HepG2 (cell line): ENCODE measurements around the gene TAS1R3. TPM values are rescaled to one million over a fixed set of nuclear protein-coding genes. Genes with fewer than 3 reads are reported as not detected.

Source experiments
- E2F1 ChIP-seq: sonication (generic); formaldehyde crosslinking; IDR thresholded peaks from 2 replicates; pipeline ENCODE4 v1.5.0; 2020; ENCODE audit warnings: missing genetic modification reagents
- GRHL1 ChIP-seq: sonication (generic); formaldehyde crosslinking; conservative IDR thresholded peaks from 2 replicates; pipeline ENCODE4 v1.8.0; 2022; ENCODE audit warnings: missing genetic modification reagents
- HNF1A ChIP-seq, 2 experiments: sonication (generic) in 1 of 2; formaldehyde crosslinking in 1 of 2; IDR thresholded peaks; 2 replicates each; pipeline versions ENCODE4 v1.4.0 to v1.6.1; 2016 to 2020; ENCODE audit warnings: borderline replicate concordance in 1 of 2, low read depth in 1 of 2, mild to moderate bottlenecking in 1 of 2, missing genetic modification reagents in 1 of 2
- HNRNPK ChIP-seq: fragments of 200-400 bp; formaldehyde crosslinking; IDR thresholded peaks from 2 replicates; pipeline ENCODE4 v1.6.1; 2018; ENCODE audit warnings: low read length, low read depth, moderate library complexity, mild to moderate bottlenecking; ENCODE audit not compliant: poor library complexity, severe bottlenecking
- KAT7 ChIP-seq: IDR thresholded peaks from 2 replicates; pipeline ENCODE4 v1.6.1; 2018; ENCODE audit warnings: borderline replicate concordance, missing compliant biosample characterization
- MED1 ChIP-seq: sonication (generic); formaldehyde crosslinking; IDR thresholded peaks from 2 replicates; pipeline ENCODE4 v1.4.0; 2020; ENCODE audit warnings: missing genetic modification reagents
- NCOA2 ChIP-seq: sonication (generic); formaldehyde crosslinking; IDR thresholded peaks from 2 replicates; pipeline ENCODE4 v1.8.0; 2022; ENCODE audit warnings: inconsistent platforms
- PCBP1 ChIP-seq: fragments of 200-400 bp; formaldehyde crosslinking; IDR thresholded peaks from 2 replicates; pipeline ENCODE4 v1.6.1; 2017; ENCODE audit warnings: mild to moderate bottlenecking, low read depth, low read length, borderline replicate concordance
- POGK ChIP-seq: sonication (generic); formaldehyde crosslinking; conservative IDR thresholded peaks from 2 replicates; pipeline ENCODE4 v1.8.0; 2022; ENCODE audit warnings: mild to moderate bottlenecking, moderate library complexity, missing genetic modification reagents
- PPARG ChIP-seq: conservative IDR thresholded peaks from 2 replicates; pipeline ENCODE4 v1.6.1; 2016; ENCODE audit warnings: missing biosample characterization, missing genetic modification reagents
- ZBTB21 ChIP-seq: sonication (generic); formaldehyde crosslinking; IDR thresholded peaks from 2 replicates; pipeline ENCODE4 v1.4.0; 2020; ENCODE audit warnings: missing genetic modification reagents
- ZNF20 ChIP-seq: sonication (generic); formaldehyde crosslinking; IDR thresholded peaks from 2 replicates; pipeline ENCODE4 v1.4.0; 2020; ENCODE audit warnings: mild to moderate bottlenecking, moderate library complexity, missing genetic modification reagents
- ZNF260 ChIP-seq: sonication (generic); formaldehyde crosslinking; IDR thresholded peaks from 2 replicates; pipeline ENCODE4 v1.4.0; 2020; ENCODE audit warnings: missing genetic modification reagents, low read depth, mild to moderate bottlenecking, borderline replicate concordance
- ZNF430 ChIP-seq: sonication (generic); formaldehyde crosslinking; IDR thresholded peaks from 2 replicates; pipeline ENCODE4 v1.9.0; 2021; ENCODE audit warnings: mild to moderate bottlenecking, missing genetic modification reagents
- ZNF503 ChIP-seq: sonication (generic); formaldehyde crosslinking; IDR thresholded peaks from 2 replicates; pipeline ENCODE4 v1.4.0; 2020; ENCODE audit warnings: missing genetic modification reagents
- ZNF746 ChIP-seq: sonication (generic); formaldehyde crosslinking; IDR thresholded peaks from 2 replicates; pipeline ENCODE4 v1.8.0; 2022; ENCODE audit warnings: mild to moderate bottlenecking, missing genetic modification reagents
- ZZZ3 ChIP-seq: sonication (generic); formaldehyde crosslinking; IDR thresholded peaks from 2 replicates; pipeline ENCODE4 v1.4.0; 2020; ENCODE audit warnings: missing genetic modification reagents, mild to moderate bottlenecking, borderline replicate concordance
- polyA plus RNA-seq, 8 experiments: library from polyadenylated mRNA; depleted of rRNA in 3 of 8; stranded (reverse) in 7 of 8; unstranded in 1 of 8; fragments of >200 nt; fragmentation: Illumina TruSeq in 4 of 8; extraction: Trizol in 4 of 8; gene quantifications; 2 replicates each; pipeline versions ENCODE4 v1.2.1 to v1.2.3, GENCODE V29; 2011 to 2016; ENCODE audit warnings: low read depth in 4 of 8, missing spikeins in 1 of 8, mixed read lengths in 1 of 8; ENCODE audit not compliant: insufficient read depth in 1 of 8
- total RNA-seq, 5 experiments: library from RNA; depleted of rRNA; stranded (reverse); fragments of >200 nt; fragmentation: Illumina TruSeq; extraction: Trizol; gene quantifications; 2 replicates each; pipeline ENCODE4 v1.2.3, GENCODE V29; 2016; ENCODE audit warnings: low read depth in 1 of 5

Gene TAS1R3
- total and polyA plus RNA-seq, 2 of the 13 experiments (the other 11 are each of a cell fraction or from before 2014, with no cell fraction given), result 0.13 to 0.15 TPM

GRCh38 chr1:1374929-1375662, 44.0 kb downstream of the TAS1R3 start, which contains the start of gene AURKAIP1 (continued):
- TF ChIP-seq ZNF503 (peak; percentile 79), HNRNPK (peak; percentile 42), MED1 (peak; percentile 91), NCOA2 (CRISPR knock-in tag) (peak; percentile 65), ZNF746 (peak; percentile 63), ZNF20 (CRISPR knock-in tag) (no peak), ZNF430 (peak; percentile 88), ZZZ3 (CRISPR knock-in tag) (peak; percentile 88; the same call in 1 of the 2 replicates), HNF1A (IDR thresholded peaks at IDR 0.05; ENCODE audit: low read depth) (peak; percentile 26; the same call in 1 of the 2 replicates), HNF1A (CRISPR knock-in tag; IDR thresholded peaks at IDR 0.05; ENCODE audit: borderline replicate concordance) (peak; percentile 84; the same call in 1 of the 2 replicates), ZNF260 (0 out of 2 replicates have a peak, but pooled peaks have one; percentile 96), E2F1 (CRISPR knock-in tag) (peak; percentile 79), KAT7 (peak; percentile 97; the same call in 1 of the 2 replicates), PPARG (CRISPR knock-in tag) (peak; percentile 80), PCBP1 (peak; percentile 91), ZBTB21 (CRISPR knock-in tag) (no peak), GRHL1 (CRISPR knock-in tag) (no peak), POGK (CRISPR knock-in tag) (peak; percentile 98)
